GM12892 (cell line): ENCODE results near the gene PHC2.

Experiments used
- POLR2A ChIP-seq: IDR thresholded peaks from 2 replicates; pipeline ENCODE4 v1.6.1; 2011; ENCODE audit warnings: low read depth, low read length, control low read depth
- POLR2AphosphoS5 ChIP-seq: IDR thresholded peaks from 2 replicates; pipeline ENCODE4 v1.6.1; 2011; ENCODE audit warnings: low read depth, low read length, control low read depth
- TAF1 ChIP-seq: IDR thresholded peaks from 2 replicates; pipeline ENCODE4 v1.6.1; 2011; ENCODE audit warnings: low read depth, mild to moderate bottlenecking, control low read depth, low read length, borderline replicate concordance

GRCh38 chr1:33297911-33298622 lies 132.8 kb downstream of the PHC2 start:
- TF ChIP-seq TAF1 (no peak), POLR2A (no peak), POLR2AphosphoS5 (no peak)
